ENCODE data around the gene KCNK5. TPM values are rescaled to one million over a fixed set of nuclear protein-coding genes. Genes with fewer than 3 reads are reported as not detected.

Gene KCNK5
- total and polyA plus RNA-seq, 2 donors (not counting 3 experiments of a cell fraction or from before 2014, with no cell fraction given) = not detected

DNA sequence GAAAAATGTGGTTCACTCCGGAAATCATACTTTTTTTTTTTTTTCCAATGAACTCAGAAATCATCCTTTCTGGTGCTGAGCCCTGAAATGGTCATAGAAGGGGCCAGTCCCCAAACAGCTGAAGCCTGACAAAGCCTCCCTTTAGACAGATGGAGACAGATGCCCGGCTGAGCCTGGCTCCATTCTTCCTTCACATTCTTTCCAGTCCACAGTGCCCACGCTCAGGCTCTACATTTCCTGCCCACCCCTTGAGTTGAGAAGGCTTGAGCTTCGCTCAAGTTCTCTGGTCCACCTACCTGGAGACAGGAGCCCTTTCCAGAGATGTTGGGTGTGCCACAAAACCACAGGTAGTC, 41.2 kb downstream of the KCNK5 start:
- CTCF ChIA-PET = interaction anchor here (0.7 kb wide), 1 partner anchor 1656 kb away, joined by 4 read pairs; no protein-coding TSS in a partner anchor
- DNase-seq (ENCODE audit: low read depth, low spot score) = no peak
- Histone ChIP-seq H3K4me1 (ENCODE audit: control insufficient read depth, extremely low read depth, insufficient read depth, low read length) (no peaks in the 10 kb centered on the region), H2AFZ (ENCODE audit: low read depth, low read length) (no peak overlapping the region), H3K27ac (ENCODE audit: insufficient read depth, low read depth, low read length) (no peak overlapping the region), H3K4me2 (ENCODE audit: insufficient read depth, low read length) (no peak overlapping the region), H3K9me1 (replicated peaks; ENCODE audit: control insufficient read depth, extremely low read depth, insufficient read depth, low read length) (no peaks in the 10 kb centered on the region), H3K4me3 (replicated peaks in 1 of 3; ENCODE audit: insufficient read depth in 1 of 3, low read depth in 1 of 3, low read length in 3 of 3) (no peak overlapping the region), H3K9ac (replicated peaks; ENCODE audit: extremely low read depth, insufficient read depth, low read length) (no peak overlapping the region), H4K20me1 (replicated peaks; ENCODE audit: control insufficient read depth, extremely low read depth, insufficient read depth, low read length) (no peaks in the 10 kb centered on the region), H3K36me3 (ENCODE audit: control insufficient read depth in 2 of 2, extremely low read depth in 1 of 2, insufficient read depth in 2 of 2, low read length in 2 of 2) (no peaks in the 10 kb centered on the region), H3K79me2 (ENCODE audit: control insufficient read depth, insufficient read depth, low read length) (no peaks in the 10 kb centered on the region), H3K27me3 (ENCODE audit: control insufficient read depth in 2 of 2, insufficient read depth in 2 of 2, low read length in 2 of 2) (no peaks in the 10 kb centered on the region), H3K9me3 (replicated peaks; ENCODE audit: control insufficient read depth, insufficient read depth, low read length) (no peaks in the 10 kb centered on the region)
- dilution Hi-C loops (cut with MboI; ENCODE audit: extremely low pct_ligation_motif_present, low sequenced_read_pairs) = no loop called here
- TF ChIP-seq, protein P1, sequence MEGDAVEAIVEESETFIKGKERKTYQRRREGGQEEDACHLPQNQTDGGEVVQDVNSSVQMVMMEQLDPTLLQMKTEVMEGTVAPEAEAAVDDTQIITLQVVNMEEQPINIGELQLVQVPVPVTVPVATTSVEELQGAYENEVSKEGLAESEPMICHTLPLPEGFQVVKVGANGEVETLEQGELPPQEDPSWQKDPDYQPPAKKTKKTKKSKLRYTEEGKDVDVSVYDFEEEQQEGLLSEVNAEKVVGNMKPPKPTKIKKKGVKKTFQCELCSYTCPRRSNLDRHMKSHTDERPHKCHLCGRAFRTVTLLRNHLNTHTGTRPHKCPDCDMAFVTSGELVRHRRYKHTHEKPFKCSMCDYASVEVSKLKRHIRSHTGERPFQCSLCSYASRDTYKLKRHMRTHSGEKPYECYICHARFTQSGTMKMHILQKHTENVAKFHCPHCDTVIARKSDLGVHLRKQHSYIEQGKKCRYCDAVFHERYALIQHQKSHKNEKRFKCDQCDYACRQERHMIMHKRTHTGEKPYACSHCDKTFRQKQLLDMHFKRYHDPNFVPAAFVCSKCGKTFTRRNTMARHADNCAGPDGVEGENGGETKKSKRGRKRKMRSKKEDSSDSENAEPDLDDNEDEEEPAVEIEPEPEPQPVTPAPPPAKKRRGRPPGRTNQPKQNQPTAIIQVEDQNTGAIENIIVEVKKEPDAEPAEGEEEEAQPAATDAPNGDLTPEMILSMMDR (IDR thresholded peaks at IDR 0.05; ENCODE audit: extremely low read depth in 1 of 2, insufficient read depth in 1 of 2, low read depth in 1 of 2, low read length in 2 of 2) = no peak
- TF ChIP-seq GATA2 (IDR thresholded peaks at IDR 0.05; ENCODE audit: insufficient read depth, insufficient read length, low read depth, low read length) = no peak
- no peak for TF ChIP-seq POLR2AphosphoS5 (IDR thresholded peaks at IDR 0.05; ENCODE audit: insufficient read depth, low read depth, low read length)
- TF ChIP-seq, protein P2, sequence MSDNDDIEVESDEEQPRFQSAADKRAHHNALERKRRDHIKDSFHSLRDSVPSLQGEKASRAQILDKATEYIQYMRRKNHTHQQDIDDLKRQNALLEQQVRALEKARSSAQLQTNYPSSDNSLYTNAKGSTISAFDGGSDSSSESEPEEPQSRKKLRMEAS (IDR thresholded peaks at IDR 0.05; ENCODE audit: insufficient read depth, insufficient read length) = no peak
- TF ChIP-seq EZH2 (IDR thresholded peaks at IDR 0.05; ENCODE audit: borderline replicate concordance, low read depth, low read length, severe bottlenecking) = no peak
- TF ChIP-seq JUN (IDR thresholded peaks at IDR 0.05; ENCODE audit: borderline replicate concordance, insufficient read depth, insufficient read length, low read depth) = no peak
- no peak for TF ChIP-seq POLR2A (IDR thresholded peaks at IDR 0.05; ENCODE audit: low read depth, low read length)
- no peak for TF ChIP-seq MYC (IDR thresholded peaks at IDR 0.05; ENCODE audit: low read depth, low read length)
- TF ChIP-seq FOS (IDR thresholded peaks at IDR 0.05; ENCODE audit: borderline replicate concordance, insufficient read depth, low read length) = no peak
- intact Hi-C loops (cut with micrococcal nuclease) = no loop called here
- POLR2A ChIA-PET = no interaction called here
- no TSS peak for BruUV-seq (replicated peaks)
- FAIRE-seq = no peak
